NCI-H1417 (cell line): Measurements from ENCODE around the gene STMN3.

Experiments used
- DNase-seq, 3 experiments: peaks; one replicate each; lab custom pipeline; 2025; lab: John Stamatoyannopoulos, UW

Gene STMN3

GRCh38 chr20:63653041-63653973 is at the start of gene STMN3:
Gene STMN3, minus strand, starts transcription at chr20:63653424. Its CDS starts 79 bp downstream, at chr20:63653345.
- peak; percentile 86 to 99 (median 97) for DNase-seq

GRCh38 chr20:63702036-63702665 is 48.9 kb upstream of the STMN3 start:
- no peak for DNase-seq

GRCh38 chr20:63701329-63702035 is 48.3 kb upstream of the STMN3 start:
- DNase-seq: no peak

GRCh38 chr20:63701051-63701328 is 47.8 kb upstream of the STMN3 start:
- no peak for DNase-seq

GRCh38 chr20:63700199-63701050 is 47.2 kb upstream of the STMN3 start:
- DNase-seq: no peak

- no peak for DNase-seq
Observed at GRCh38 chr20:63699466-63700198, 46.4 kb upstream of the STMN3 start.

GRCh38 chr20:63698739-63699465 is 45.7 kb upstream of the STMN3 start:
- no peak for DNase-seq

GRCh38 chr20:63697868-63698545 is 44.8 kb upstream of the STMN3 start:
- no peak for DNase-seq

GRCh38 chr20:63697357-63697867 is 44.2 kb upstream of the STMN3 start:
- no peak for DNase-seq

- DNase-seq: no peak
Observed at GRCh38 chr20:63696628-63697356, 43.6 kb upstream of the STMN3 start, which contains the start of gene TNFRSF6B. Gene TNFRSF6B, plus strand, starts transcription at chr20:63696652. Its CDS starts 116 bp downstream, at chr20:63696768.

- DNase-seq: no peak
Observed at GRCh38 chr20:63696306-63696627, 43.0 kb upstream of the STMN3 start.

- DNase-seq: no peak
Observed at GRCh38 chr20:63695424-63696305, 42.4 kb upstream of the STMN3 start.

- no peak for DNase-seq
Observed at GRCh38 chr20:63694584-63695423, 41.6 kb upstream of the STMN3 start.

- DNase-seq: no peak
Observed at GRCh38 chr20:63693733-63694583, 40.7 kb upstream of the STMN3 start.

GRCh38 chr20:63693083-63693732 is 40.0 kb upstream of the STMN3 start:
- no peak for DNase-seq
